ENCODE results near the gene HNRNPUL1.

DNA sequence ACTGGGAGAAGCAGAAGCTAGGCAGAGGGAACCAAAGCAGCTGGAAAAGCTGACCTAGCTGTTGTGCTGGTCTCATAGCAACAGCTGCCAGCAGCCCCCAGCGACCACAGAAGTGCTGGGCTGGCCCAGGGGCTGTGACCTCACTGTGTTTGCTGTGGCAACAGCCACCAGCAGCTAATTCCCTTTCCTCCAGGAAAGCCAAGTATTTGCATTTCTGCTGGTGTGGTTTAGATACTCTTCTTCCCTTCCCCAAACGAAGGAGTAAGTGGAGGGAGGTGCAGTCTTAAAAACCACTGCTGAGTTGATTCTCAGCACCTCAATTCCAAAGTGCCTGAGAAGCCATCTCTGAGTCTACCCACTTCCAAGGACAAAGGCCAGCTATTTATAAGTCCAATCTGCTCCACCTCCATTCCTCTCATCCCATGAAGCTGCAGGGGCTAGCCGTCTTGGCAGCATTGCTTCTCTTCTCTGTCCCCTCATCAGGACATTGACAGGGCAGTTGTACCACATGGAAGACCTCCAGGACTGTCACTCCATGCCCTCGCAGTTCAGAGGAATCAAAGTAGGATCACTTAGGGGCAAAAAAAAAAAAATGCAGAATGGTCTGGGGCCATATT is 34.3 kb downstream of the HNRNPUL1 start:
- TF ChIP-seq SIN3A (IDR thresholded peaks at IDR 0.05; ENCODE audit: borderline replicate concordance, insufficient read depth, low read length), result no peak
- TF ChIP-seq, protein P1, sequence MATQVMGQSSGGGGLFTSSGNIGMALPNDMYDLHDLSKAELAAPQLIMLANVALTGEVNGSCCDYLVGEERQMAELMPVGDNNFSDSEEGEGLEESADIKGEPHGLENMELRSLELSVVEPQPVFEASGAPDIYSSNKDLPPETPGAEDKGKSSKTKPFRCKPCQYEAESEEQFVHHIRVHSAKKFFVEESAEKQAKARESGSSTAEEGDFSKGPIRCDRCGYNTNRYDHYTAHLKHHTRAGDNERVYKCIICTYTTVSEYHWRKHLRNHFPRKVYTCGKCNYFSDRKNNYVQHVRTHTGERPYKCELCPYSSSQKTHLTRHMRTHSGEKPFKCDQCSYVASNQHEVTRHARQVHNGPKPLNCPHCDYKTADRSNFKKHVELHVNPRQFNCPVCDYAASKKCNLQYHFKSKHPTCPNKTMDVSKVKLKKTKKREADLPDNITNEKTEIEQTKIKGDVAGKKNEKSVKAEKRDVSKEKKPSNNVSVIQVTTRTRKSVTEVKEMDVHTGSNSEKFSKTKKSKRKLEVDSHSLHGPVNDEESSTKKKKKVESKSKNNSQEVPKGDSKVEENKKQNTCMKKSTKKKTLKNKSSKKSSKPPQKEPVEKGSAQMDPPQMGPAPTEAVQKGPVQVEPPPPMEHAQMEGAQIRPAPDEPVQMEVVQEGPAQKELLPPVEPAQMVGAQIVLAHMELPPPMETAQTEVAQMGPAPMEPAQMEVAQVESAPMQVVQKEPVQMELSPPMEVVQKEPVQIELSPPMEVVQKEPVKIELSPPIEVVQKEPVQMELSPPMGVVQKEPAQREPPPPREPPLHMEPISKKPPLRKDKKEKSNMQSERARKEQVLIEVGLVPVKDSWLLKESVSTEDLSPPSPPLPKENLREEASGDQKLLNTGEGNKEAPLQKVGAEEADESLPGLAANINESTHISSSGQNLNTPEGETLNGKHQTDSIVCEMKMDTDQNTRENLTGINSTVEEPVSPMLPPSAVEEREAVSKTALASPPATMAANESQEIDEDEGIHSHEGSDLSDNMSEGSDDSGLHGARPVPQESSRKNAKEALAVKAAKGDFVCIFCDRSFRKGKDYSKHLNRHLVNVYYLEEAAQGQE (IDR thresholded peaks at IDR 0.05; ENCODE audit: insufficient read depth in 1 of 2, low read depth in 2 of 2, low read length in 2 of 2), result no peak
- no peak for TF ChIP-seq POLR2AphosphoS5 (IDR thresholded peaks at IDR 0.05; ENCODE audit: low read depth, low read length)
